ENCODE measurements around the gene OPRD1.

OPRD1 gene

GRCh38 chr1:28886731-28887418, 74.9 kb downstream of the OPRD1 start:
- Histone ChIP-seq H3K9me3 (ENCODE audit: control insufficient read depth, insufficient read depth, low read depth, low read length) (no peaks in the 10 kb centered on the region), H3K9ac (ENCODE audit: low read length) (peak overlapping the region; percentile 72), H3K4me3 (ENCODE audit: low read depth, low read length) (peak overlapping the region; percentile 93), H3K27me3 (ENCODE audit: control insufficient read depth, insufficient read depth, low read length) (no peaks in the 10 kb centered on the region), H3K27ac (ENCODE audit: low read depth, low read length) (no peak overlapping the region; the same call in 1 of the 2 replicates), H3K36me3 (ENCODE audit: control insufficient read depth, insufficient read depth, low read length) (no peaks in the 10 kb centered on the region), H3K4me1 (ENCODE audit: control insufficient read depth, insufficient read depth, low read length) (peaks cover 39% of the 10 kb centered on the region)

GRCh38 chr1:28887419-28887834, 75.5 kb downstream of the OPRD1 start:
- Histone ChIP-seq H3K4me1 (ENCODE audit: control insufficient read depth, insufficient read depth, low read length) (peaks cover 39% of the 10 kb centered on the region), H3K36me3 (ENCODE audit: control insufficient read depth, insufficient read depth, low read length) (no peaks in the 10 kb centered on the region), H3K9ac (ENCODE audit: low read length) (peak overlapping the region; percentile 72), H3K27ac (ENCODE audit: low read depth, low read length) (no peak overlapping the region; the same call in 1 of the 2 replicates), H3K4me3 (ENCODE audit: low read depth, low read length) (peak overlapping the region; percentile 93), H3K27me3 (ENCODE audit: control insufficient read depth, insufficient read depth, low read length) (no peaks in the 10 kb centered on the region), H3K9me3 (ENCODE audit: control insufficient read depth, insufficient read depth, low read depth, low read length) (no peaks in the 10 kb centered on the region)

- H3K4me3 ChIP-seq (ENCODE audit: low read depth, low read length) = peak overlapping the region; percentile 93
- no peaks in the 10 kb centered on the region for H3K9me3 ChIP-seq (ENCODE audit: control insufficient read depth, insufficient read depth, low read depth, low read length)
- H3K27ac ChIP-seq (ENCODE audit: low read depth, low read length) = no peak overlapping the region
- H3K9ac ChIP-seq (ENCODE audit: low read length) = peak overlapping the region; percentile 55
- H3K4me1 ChIP-seq (ENCODE audit: control insufficient read depth, insufficient read depth, low read length) = peaks cover 37% of the 10 kb centered on the region
- H3K27me3 ChIP-seq (ENCODE audit: control insufficient read depth, insufficient read depth, low read length) = no peaks in the 10 kb centered on the region
- no peaks in the 10 kb centered on the region for H3K36me3 ChIP-seq (ENCODE audit: control insufficient read depth, insufficient read depth, low read length)
These were observed 76.1 kb downstream of the OPRD1 start for GRCh38 chr1:28887835-28888682.

GRCh38 chr1:28888915-28889314, 76.9 kb downstream of the OPRD1 start:
- no peak overlapping the region for H3K4me3 ChIP-seq (ENCODE audit: low read depth, low read length)
- peaks cover 29% of the 10 kb centered on the region for H3K4me1 ChIP-seq (ENCODE audit: control insufficient read depth, insufficient read depth, low read length)
- no peaks in the 10 kb centered on the region for H3K36me3 ChIP-seq (ENCODE audit: control insufficient read depth, insufficient read depth, low read length)
- H3K9me3 ChIP-seq (ENCODE audit: control insufficient read depth, insufficient read depth, low read depth, low read length) = no peaks in the 10 kb centered on the region
- H3K9ac ChIP-seq (ENCODE audit: low read length) = no peak overlapping the region
- no peak overlapping the region for H3K27ac ChIP-seq (ENCODE audit: low read depth, low read length)
- H3K27me3 ChIP-seq (ENCODE audit: control insufficient read depth, insufficient read depth, low read length) = no peaks in the 10 kb centered on the region

- Histone ChIP-seq H3K9me3 (ENCODE audit: control insufficient read depth, insufficient read depth, low read depth, low read length) (no peaks in the 10 kb centered on the region), H3K4me1 (ENCODE audit: control insufficient read depth, insufficient read depth, low read length) (peaks cover 24% of the 10 kb centered on the region), H3K27me3 (ENCODE audit: control insufficient read depth, insufficient read depth, low read length) (no peaks in the 10 kb centered on the region), H3K36me3 (ENCODE audit: control insufficient read depth, insufficient read depth, low read length) (no peaks in the 10 kb centered on the region), H3K27ac (ENCODE audit: low read depth, low read length) (no peak overlapping the region), H3K4me3 (ENCODE audit: low read depth, low read length) (no peak overlapping the region), H3K9ac (ENCODE audit: low read length) (no peak overlapping the region)
These were observed 77.4 kb downstream of the OPRD1 start for GRCh38 chr1:28889357-28889756.

GRCh38 chr1:28890435-28890834, 78.5 kb downstream of the OPRD1 start:
- Histone ChIP-seq H3K27me3 (ENCODE audit: control insufficient read depth, insufficient read depth, low read length) (no peaks in the 10 kb centered on the region), H3K9ac (ENCODE audit: low read length) (no peak overlapping the region), H3K9me3 (ENCODE audit: control insufficient read depth, insufficient read depth, low read depth, low read length) (no peaks in the 10 kb centered on the region), H3K36me3 (ENCODE audit: control insufficient read depth, insufficient read depth, low read length) (no peaks in the 10 kb centered on the region), H3K4me1 (ENCODE audit: control insufficient read depth, insufficient read depth, low read length) (peaks cover 16% of the 10 kb centered on the region), H3K4me3 (ENCODE audit: low read depth, low read length) (no peak overlapping the region), H3K27ac (ENCODE audit: low read depth, low read length) (no peak overlapping the region)

GRCh38 chr1:28890836-28891235, 78.9 kb downstream of the OPRD1 start:
- Histone ChIP-seq H3K9ac (ENCODE audit: low read length) (no peak overlapping the region), H3K27me3 (ENCODE audit: control insufficient read depth, insufficient read depth, low read length) (no peaks in the 10 kb centered on the region), H3K4me3 (ENCODE audit: low read depth, low read length) (no peak overlapping the region), H3K4me1 (ENCODE audit: control insufficient read depth, insufficient read depth, low read length) (peaks cover 12% of the 10 kb centered on the region), H3K36me3 (ENCODE audit: control insufficient read depth, insufficient read depth, low read length) (no peaks in the 10 kb centered on the region), H3K9me3 (ENCODE audit: control insufficient read depth, insufficient read depth, low read depth, low read length) (no peaks in the 10 kb centered on the region), H3K27ac (ENCODE audit: low read depth, low read length) (no peak overlapping the region)

GRCh38 chr1:28891256-28891655, 79.3 kb downstream of the OPRD1 start:
- no peak overlapping the region for H3K9ac ChIP-seq (ENCODE audit: low read length)
- no peaks in the 10 kb centered on the region for H3K9me3 ChIP-seq (ENCODE audit: control insufficient read depth, insufficient read depth, low read depth, low read length)
- H3K36me3 ChIP-seq (ENCODE audit: control insufficient read depth, insufficient read depth, low read length) = no peaks in the 10 kb centered on the region
- H3K4me1 ChIP-seq (ENCODE audit: control insufficient read depth, insufficient read depth, low read length) = peaks cover 7% of the 10 kb centered on the region
- H3K27ac ChIP-seq (ENCODE audit: low read depth, low read length) = no peak overlapping the region
- H3K4me3 ChIP-seq (ENCODE audit: low read depth, low read length) = no peak overlapping the region
- no peaks in the 10 kb centered on the region for H3K27me3 ChIP-seq (ENCODE audit: control insufficient read depth, insufficient read depth, low read length)

- no peaks in the 10 kb centered on the region; the same call in 1 of the 2 replicates for H3K4me1 ChIP-seq (ENCODE audit: control insufficient read depth, insufficient read depth, low read length)
- H3K9ac ChIP-seq (ENCODE audit: low read length) = no peak overlapping the region
- no peaks in the 10 kb centered on the region for H3K36me3 ChIP-seq (ENCODE audit: control insufficient read depth, insufficient read depth, low read length)
- H3K27ac ChIP-seq (ENCODE audit: low read depth, low read length) = no peak overlapping the region
- no peaks in the 10 kb centered on the region for H3K27me3 ChIP-seq (ENCODE audit: control insufficient read depth, insufficient read depth, low read length)
- H3K4me3 ChIP-seq (ENCODE audit: low read depth, low read length) = no peak overlapping the region
- no peaks in the 10 kb centered on the region for H3K9me3 ChIP-seq (ENCODE audit: control insufficient read depth, insufficient read depth, low read depth, low read length)
These were observed 81.6 kb downstream of the OPRD1 start for GRCh38 chr1:28893403-28894102.

GRCh38 chr1:28894785-28895184, 82.8 kb downstream of the OPRD1 start:
- Histone ChIP-seq H3K27me3 (ENCODE audit: control insufficient read depth, insufficient read depth, low read length) (no peaks in the 10 kb centered on the region), H3K27ac (ENCODE audit: low read depth, low read length) (no peak overlapping the region), H3K4me3 (ENCODE audit: low read depth, low read length) (no peak overlapping the region), H3K36me3 (ENCODE audit: control insufficient read depth, insufficient read depth, low read length) (no peaks in the 10 kb centered on the region), H3K4me1 (ENCODE audit: control insufficient read depth, insufficient read depth, low read length) (no peaks in the 10 kb centered on the region; the same call in 1 of the 2 replicates), H3K9ac (ENCODE audit: low read length) (no peak overlapping the region), H3K9me3 (ENCODE audit: control insufficient read depth, insufficient read depth, low read depth, low read length) (no peaks in the 10 kb centered on the region)

All from HUES6 (cell line).